Endothelial cell of umbilical vein (primary cell): Measurements from ENCODE around the gene VPS11. TPM values are rescaled to one million over a fixed set of nuclear protein-coding genes. Genes with fewer than 3 reads are reported as not detected.

Source experiments
- BruUV-seq: library from RNA; stranded (reverse); fragments of 400-500 nt; replicated peaks from 2 replicates; lab custom pipeline; 2021; lab: Mats Ljungman, UMichigan
- CTCF ChIA-PET: fragments of 300-600, 350-600 bp; sonication (Branson Sonifier 250); formaldehyde crosslinking; loops from one replicate; lab custom pipeline; 2021; ENCODE audit warnings: antibody characterized with exemption, inconsistent platforms; lab: Charles Lee
- POLR2A ChIA-PET: fragments of 300-600, 350-600 bp; sonication (Branson Sonifier 250); formaldehyde crosslinking; loops from one replicate; lab custom pipeline; 2021; ENCODE audit warnings: antibody characterized with exemption, inconsistent platforms; lab: Charles Lee
- DNase-seq: peaks from one replicate; pipeline ENCODE4 v3.0.0-alpha.2; 2011; ENCODE audit warnings: low read depth, low spot score
- FAIRE-seq: peaks from 2 replicates; lab custom pipeline; 2011; peaks lifted over from hg19 to GRCh38; lab: Jason Lieb, UNC
- H2AFZ ChIP-seq: 2 replicates; pipeline ENCODE4 v1.6.0; 2012; ENCODE audit warnings: low read depth, low read length, control low read depth, inconsistent platforms
- H3K27ac ChIP-seq: 2 replicates; pipeline ENCODE4 v1.5.1; 2011; ENCODE audit warnings: low read depth, mild to moderate bottlenecking, control low read depth, low read length, moderate library complexity; ENCODE audit not compliant: insufficient read depth
- H3K27me3 ChIP-seq, 2 experiments: 2 replicates each; pipeline versions ENCODE4 v1.6.0 to v1.6.1; 2011; ENCODE audit warnings: low read length in 2 of 2, mixed read lengths in 1 of 2; ENCODE audit not compliant: control insufficient read depth in 2 of 2, insufficient read depth in 2 of 2
- H3K36me3 ChIP-seq, 2 experiments: 2 replicates in 1 of 2; 3 replicates in 1 of 2; pipeline ENCODE4 v1.5.1; 2011; ENCODE audit warnings: low read length in 2 of 2, mild to moderate bottlenecking in 1 of 2, moderate library complexity in 1 of 2; ENCODE audit not compliant: control insufficient read depth in 2 of 2, insufficient read depth in 2 of 2; ENCODE audit errors: extremely low read depth in 1 of 2
- H3K4me1 ChIP-seq: 3 replicates; pipeline ENCODE4 v1.5.1; 2011; ENCODE audit warnings: mild to moderate bottlenecking, low read length; ENCODE audit not compliant: control insufficient read depth, insufficient read depth; ENCODE audit errors: extremely low read depth
- H3K4me2 ChIP-seq: 2 replicates; pipeline ENCODE4 v1.6.1; 2011; ENCODE audit warnings: low read length, control low read depth, mixed read lengths; ENCODE audit not compliant: insufficient read depth
- H3K4me3 ChIP-seq, 3 experiments: fragments of 200-600 bp in 1 of 3; sonication (generic), shearing (Covaris generic) in 1 of 3; replicated peaks in 1 of 3; 2 replicates each; pipeline ENCODE4 v1.5.1; 2011 to 2016; ENCODE audit warnings: control low read depth in 3 of 3, low read length in 3 of 3, mild to moderate bottlenecking in 2 of 3, inconsistent platforms in 1 of 3, low read depth in 1 of 3, moderate library complexity in 1 of 3; ENCODE audit not compliant: insufficient read depth in 1 of 3
- H3K79me2 ChIP-seq: 2 replicates; pipeline ENCODE4 v1.6.0; 2012; ENCODE audit warnings: low read length, inconsistent platforms; ENCODE audit not compliant: control insufficient read depth, insufficient read depth
- H3K9ac ChIP-seq: replicated peaks from 2 replicates; pipeline ENCODE3; 2011; ENCODE audit warnings: low read length, control low read depth; ENCODE audit not compliant: insufficient read depth; ENCODE audit errors: extremely low read depth
- H3K9me1 ChIP-seq: replicated peaks from 3 replicates; pipeline ENCODE4 v1.6.0; 2011; ENCODE audit warnings: mild to moderate bottlenecking, low read length; ENCODE audit not compliant: control insufficient read depth, insufficient read depth; ENCODE audit errors: extremely low read depth
- H3K9me3 ChIP-seq: replicated peaks from 2 replicates; pipeline ENCODE4 v1.5.1; 2012; ENCODE audit warnings: low read length, inconsistent platforms; ENCODE audit not compliant: control insufficient read depth, insufficient read depth
- H4K20me1 ChIP-seq: replicated peaks from 2 replicates; pipeline ENCODE3; 2011; ENCODE audit warnings: mild to moderate bottlenecking, low read length; ENCODE audit not compliant: control insufficient read depth, insufficient read depth; ENCODE audit errors: extremely low read depth
- EZH2 ChIP-seq: IDR thresholded peaks from 2 replicates; pipeline ENCODE4 v1.6.1; 2012; ENCODE audit warnings: borderline replicate concordance, low read depth, mild to moderate bottlenecking, moderate library complexity, low read length, inconsistent platforms; ENCODE audit not compliant: severe bottlenecking
- FOS ChIP-seq: IDR thresholded peaks from 2 replicates; pipeline ENCODE4 v1.6.1; 2011; ENCODE audit warnings: mild to moderate bottlenecking, low read length, moderate library complexity, borderline replicate concordance; ENCODE audit not compliant: insufficient read depth
- GATA2 ChIP-seq: IDR thresholded peaks from 2 replicates; pipeline ENCODE4 v1.7.0; 2011; ENCODE audit warnings: low read depth, mild to moderate bottlenecking, moderate library complexity, mixed read lengths, low read length; ENCODE audit not compliant: insufficient read length, insufficient read depth
- JUN ChIP-seq: IDR thresholded peaks from 2 replicates; pipeline ENCODE4 v1.6.1; 2011; ENCODE audit warnings: borderline replicate concordance, low read depth; ENCODE audit not compliant: insufficient read length, insufficient read depth
- MYC ChIP-seq: IDR thresholded peaks from one replicate; pipeline ENCODE4 v1.6.1; 2011; ENCODE audit warnings: mild to moderate bottlenecking, low read depth, low read length
- POLR2A ChIP-seq: IDR thresholded peaks from 2 replicates; pipeline ENCODE4 v1.6.1; 2012; ENCODE audit warnings: low read depth, mild to moderate bottlenecking, control low read depth, low read length
- POLR2AphosphoS5 ChIP-seq: IDR thresholded peaks from 2 replicates; pipeline ENCODE4 v1.6.1; 2012; ENCODE audit warnings: low read depth, mild to moderate bottlenecking, control low read depth, low read length, moderate library complexity; ENCODE audit not compliant: insufficient read depth
- dilution Hi-C: fragments of 300-500 bp; cut with MboI; formaldehyde crosslinking; loops from one replicate; pipeline ENCODE4 v1.15.0; 2019; ENCODE audit warnings: low sequenced_read_pairs; ENCODE audit not compliant: extremely low pct_ligation_motif_present
- intact Hi-C: fragments of 100-400 bp; cut with micrococcal nuclease; formaldehyde crosslinking; loops from one replicate; pipeline ENCODE4 v1.10.0; 2022
- polyA plus RNA-seq, 4 experiments: library from polyadenylated mRNA; depleted of rRNA in 3 of 4; stranded (reverse) in 3 of 4; unstranded in 1 of 4; fragments of >200 nt; gene quantifications; 2 replicates each; pipeline versions ENCODE4 v1.2.1 to v1.2.3, GENCODE V29; 2011 to 2012; ENCODE audit warnings: missing spikeins in 1 of 4
- total RNA-seq: library from RNA; stranded (reverse); gene quantifications from 2 replicates; pipeline ENCODE4 v1.2.3, GENCODE V29; 2021
- TF ChIP-seq, protein P1 (sequence below): IDR thresholded peaks from 2 replicates; pipeline ENCODE4 v1.6.1; 2011; ENCODE audit not compliant: insufficient read depth, insufficient read length
- TF ChIP-seq, protein P2 (sequence below), 2 donors: IDR thresholded peaks; 1 replicate in 1 of 2; 2 replicates in 1 of 2; pipeline ENCODE4 v1.5.1; 2011; ENCODE audit warnings: low read length in 2 of 2, mild to moderate bottlenecking in 2 of 2, moderate library complexity in 2 of 2, control low read depth in 1 of 2, inconsistent platforms in 1 of 2, low read depth in 1 of 2; ENCODE audit not compliant: insufficient read depth in 1 of 2; ENCODE audit errors: extremely low read depth in 1 of 2

VPS11 gene
- total and polyA plus RNA-seq, 2 donors (not counting 3 experiments of a cell fraction or from before 2014, with no cell fraction given): 26.4 to 31.0 TPM

DNA sequence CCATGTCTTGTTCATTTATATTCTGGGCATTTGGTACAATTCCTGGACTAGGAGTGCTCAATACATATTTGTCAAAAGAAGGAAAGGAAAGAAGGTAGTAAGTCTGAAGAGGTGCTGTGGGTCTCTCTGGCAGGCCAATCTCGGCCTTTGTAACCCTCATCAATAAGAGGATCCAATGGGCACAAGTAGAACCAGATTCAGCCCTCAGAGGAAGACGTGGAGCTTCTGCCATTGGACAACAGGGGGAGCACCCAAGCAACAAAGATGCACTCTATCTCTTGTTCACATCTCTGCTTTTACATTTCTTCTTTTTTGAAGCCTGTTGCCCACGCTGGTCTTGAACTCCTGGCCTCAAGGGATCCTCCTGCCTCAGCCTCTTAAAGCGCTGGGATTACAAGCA is 2.2 kb upstream of the VPS11 start:
- POLR2A ChIA-PET: no interaction called here

More for the DNA sequence above, 2.2 kb upstream of the VPS11 start:
- H3K9me1 ChIP-seq: no peaks in the 10 kb centered on the region
- H3K79me2 ChIP-seq: peaks cover 14% of the 10 kb centered on the region
- dilution Hi-C loops (no loop called here), intact Hi-C loops (loop anchor here (2.0 to 5.0 kb wide), 3 partner anchors 131 to 273 kb away; partner anchors contain the start of gene MCAM)
- H3K27ac ChIP-seq: no peak overlapping the region
- no peaks in the 10 kb centered on the region for H3K27me3 ChIP-seq
- H3K4me2 ChIP-seq: no peak overlapping the region
- H2AFZ ChIP-seq: no peak overlapping the region
- BruUV-seq: no TSS peak
- H3K4me1 ChIP-seq: peaks cover 3% of the 10 kb centered on the region
- no peak overlapping the region for H3K4me3 ChIP-seq
- H4K20me1 ChIP-seq: no peaks in the 10 kb centered on the region
- TF ChIP-seq POLR2A (no peak), MYC (no peak), POLR2AphosphoS5 (no peak), EZH2 (no peak), FOS (no peak), JUN (no peak), GATA2 (peak; percentile 80)
- TF ChIP-seq, protein P1, sequence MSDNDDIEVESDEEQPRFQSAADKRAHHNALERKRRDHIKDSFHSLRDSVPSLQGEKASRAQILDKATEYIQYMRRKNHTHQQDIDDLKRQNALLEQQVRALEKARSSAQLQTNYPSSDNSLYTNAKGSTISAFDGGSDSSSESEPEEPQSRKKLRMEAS: no peak
- TF ChIP-seq, protein P2, sequence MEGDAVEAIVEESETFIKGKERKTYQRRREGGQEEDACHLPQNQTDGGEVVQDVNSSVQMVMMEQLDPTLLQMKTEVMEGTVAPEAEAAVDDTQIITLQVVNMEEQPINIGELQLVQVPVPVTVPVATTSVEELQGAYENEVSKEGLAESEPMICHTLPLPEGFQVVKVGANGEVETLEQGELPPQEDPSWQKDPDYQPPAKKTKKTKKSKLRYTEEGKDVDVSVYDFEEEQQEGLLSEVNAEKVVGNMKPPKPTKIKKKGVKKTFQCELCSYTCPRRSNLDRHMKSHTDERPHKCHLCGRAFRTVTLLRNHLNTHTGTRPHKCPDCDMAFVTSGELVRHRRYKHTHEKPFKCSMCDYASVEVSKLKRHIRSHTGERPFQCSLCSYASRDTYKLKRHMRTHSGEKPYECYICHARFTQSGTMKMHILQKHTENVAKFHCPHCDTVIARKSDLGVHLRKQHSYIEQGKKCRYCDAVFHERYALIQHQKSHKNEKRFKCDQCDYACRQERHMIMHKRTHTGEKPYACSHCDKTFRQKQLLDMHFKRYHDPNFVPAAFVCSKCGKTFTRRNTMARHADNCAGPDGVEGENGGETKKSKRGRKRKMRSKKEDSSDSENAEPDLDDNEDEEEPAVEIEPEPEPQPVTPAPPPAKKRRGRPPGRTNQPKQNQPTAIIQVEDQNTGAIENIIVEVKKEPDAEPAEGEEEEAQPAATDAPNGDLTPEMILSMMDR (IDR thresholded peaks at IDR 0.05; ENCODE audit: extremely low read depth in 1 of 2, insufficient read depth in 1 of 2, low read depth in 1 of 2, low read length in 2 of 2): peak; percentile 25 to 58
- DNase-seq: peak; percentile 31
- CTCF ChIA-PET: interaction anchor here (0.6 to 2.2 kb wide), 15 partner anchors 9 to 273 kb away, joined by 3 to 9 read pairs (median 3); partner anchors contain the start of genes DPAGT1, HMBS and HYOU1
- H3K36me3 ChIP-seq: peaks cover 3 to 4% of the 10 kb centered on the region in 2 experiments
- H3K9ac ChIP-seq: no peak overlapping the region
- peak; percentile 66 for FAIRE-seq
- no peaks in the 10 kb centered on the region for H3K9me3 ChIP-seq
